Measurements from ENCODE around the gene RBM20. TPM values are rescaled to one million over a fixed set of nuclear protein-coding genes. Genes with fewer than 3 reads are reported as not detected.

RBM20 gene
- total RNA-seq, 3 donors from 2014 or later = 0.48 to 3.1 (median 1.6) TPM

DNA sequence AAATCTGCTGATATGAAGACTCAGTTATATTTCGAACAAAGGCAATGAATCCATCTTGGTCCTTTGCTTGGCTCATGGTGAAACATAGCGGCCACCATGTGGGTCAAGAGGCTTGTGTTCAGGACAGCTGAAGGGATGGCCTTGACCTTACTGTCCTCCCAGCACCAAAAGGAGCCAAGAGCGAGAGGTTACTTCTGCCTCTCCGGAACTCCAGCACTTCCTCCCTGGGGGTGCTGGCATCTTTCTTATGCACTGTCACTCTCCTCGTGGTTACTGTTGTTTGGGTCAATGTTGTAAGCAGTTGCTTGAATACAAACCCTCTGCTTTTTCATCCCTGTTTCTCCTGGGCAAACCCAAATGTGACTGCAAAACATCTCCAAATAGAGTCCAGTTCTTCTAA lies 100.6 kb downstream of the RBM20 start:
- H3K27ac ChIP-seq = peak overlapping the region; percentile 23 to 67
- no peak overlapping the region for H3K4me3 ChIP-seq
- peaks cover 0 to 4% of the 10 kb centered on the region in 2 donors for H3K9me3 ChIP-seq
- TF ChIP-seq POLR2A (IDR thresholded peaks at IDR 0.05) = no peak
- TF ChIP-seq, protein P1, sequence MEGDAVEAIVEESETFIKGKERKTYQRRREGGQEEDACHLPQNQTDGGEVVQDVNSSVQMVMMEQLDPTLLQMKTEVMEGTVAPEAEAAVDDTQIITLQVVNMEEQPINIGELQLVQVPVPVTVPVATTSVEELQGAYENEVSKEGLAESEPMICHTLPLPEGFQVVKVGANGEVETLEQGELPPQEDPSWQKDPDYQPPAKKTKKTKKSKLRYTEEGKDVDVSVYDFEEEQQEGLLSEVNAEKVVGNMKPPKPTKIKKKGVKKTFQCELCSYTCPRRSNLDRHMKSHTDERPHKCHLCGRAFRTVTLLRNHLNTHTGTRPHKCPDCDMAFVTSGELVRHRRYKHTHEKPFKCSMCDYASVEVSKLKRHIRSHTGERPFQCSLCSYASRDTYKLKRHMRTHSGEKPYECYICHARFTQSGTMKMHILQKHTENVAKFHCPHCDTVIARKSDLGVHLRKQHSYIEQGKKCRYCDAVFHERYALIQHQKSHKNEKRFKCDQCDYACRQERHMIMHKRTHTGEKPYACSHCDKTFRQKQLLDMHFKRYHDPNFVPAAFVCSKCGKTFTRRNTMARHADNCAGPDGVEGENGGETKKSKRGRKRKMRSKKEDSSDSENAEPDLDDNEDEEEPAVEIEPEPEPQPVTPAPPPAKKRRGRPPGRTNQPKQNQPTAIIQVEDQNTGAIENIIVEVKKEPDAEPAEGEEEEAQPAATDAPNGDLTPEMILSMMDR (IDR thresholded peaks at IDR 0.05) = no peak
- no peak for TF ChIP-seq POLR2AphosphoS5 (IDR thresholded peaks at IDR 0.05)
- DNase-seq (ENCODE audit: low spot score in 2 of 2) = no peak
- H3K4me1 ChIP-seq = peaks cover 0 to 8% of the 10 kb centered on the region in 2 donors
- no peaks in the 10 kb centered on the region for H3K27me3 ChIP-seq
- no peaks in the 10 kb centered on the region for H3K36me3 ChIP-seq
- intact Hi-C loops (cut with DNase I; ENCODE audit: low total_unique reads) = loop anchor here (10.0 kb wide), 1 partner anchor 130 kb away; the partner anchor contains the start of gene PDCD4

DNA sequence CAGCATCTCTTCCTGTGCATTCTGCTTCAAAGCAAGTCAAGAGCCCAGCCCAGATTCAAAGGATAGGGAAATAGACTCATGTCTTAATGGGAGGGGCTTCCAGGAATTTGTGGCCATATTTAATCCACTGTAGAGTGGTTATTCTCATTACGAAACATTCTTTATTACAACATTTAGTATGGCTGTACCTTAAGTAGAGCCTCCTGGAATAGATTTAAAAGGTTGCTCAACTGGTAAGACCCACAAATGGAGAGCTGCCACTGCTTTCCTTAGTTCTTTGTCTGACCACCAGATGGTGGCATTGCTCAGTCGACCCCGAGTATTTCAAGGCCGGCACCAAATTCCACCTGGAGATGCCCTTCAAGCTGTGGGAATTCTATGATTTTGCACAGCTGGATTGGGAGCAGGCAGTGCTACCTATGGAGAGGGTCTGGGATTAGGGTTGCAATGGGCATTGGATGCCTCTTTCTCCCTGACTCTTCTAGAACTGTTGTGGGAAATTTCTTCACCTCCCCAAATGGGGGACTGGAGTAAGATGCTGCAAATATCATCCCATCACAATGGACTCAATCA lies 102.2 kb downstream of the RBM20 start:
- Histone ChIP-seq H3K4me3 (no peak overlapping the region), H3K4me1 (no peaks in the 10 kb centered on the region), H3K36me3 (no peaks in the 10 kb centered on the region), H3K27ac (peak overlapping the region; percentile 56 to 67), H3K9me3 (peaks cover 0 to 4% of the 10 kb centered on the region in 2 donors), H3K27me3 (no peaks in the 10 kb centered on the region)
- peak; percentile 63 to 76 for DNase-seq (ENCODE audit: low spot score in 2 of 2)
- TF ChIP-seq, protein P1 (IDR thresholded peaks at IDR 0.05) = peak; percentile 88 to 93 (median 91)
- TF ChIP-seq POLR2A (IDR thresholded peaks at IDR 0.05) (no peak), POLR2AphosphoS5 (IDR thresholded peaks at IDR 0.05) (no peak)
- intact Hi-C loops (cut with DNase I; ENCODE audit: low total_unique reads) = loop anchor here (10.0 kb wide), 1 partner anchor 128 kb away; the partner anchor contains the start of gene PDCD4

DNA sequence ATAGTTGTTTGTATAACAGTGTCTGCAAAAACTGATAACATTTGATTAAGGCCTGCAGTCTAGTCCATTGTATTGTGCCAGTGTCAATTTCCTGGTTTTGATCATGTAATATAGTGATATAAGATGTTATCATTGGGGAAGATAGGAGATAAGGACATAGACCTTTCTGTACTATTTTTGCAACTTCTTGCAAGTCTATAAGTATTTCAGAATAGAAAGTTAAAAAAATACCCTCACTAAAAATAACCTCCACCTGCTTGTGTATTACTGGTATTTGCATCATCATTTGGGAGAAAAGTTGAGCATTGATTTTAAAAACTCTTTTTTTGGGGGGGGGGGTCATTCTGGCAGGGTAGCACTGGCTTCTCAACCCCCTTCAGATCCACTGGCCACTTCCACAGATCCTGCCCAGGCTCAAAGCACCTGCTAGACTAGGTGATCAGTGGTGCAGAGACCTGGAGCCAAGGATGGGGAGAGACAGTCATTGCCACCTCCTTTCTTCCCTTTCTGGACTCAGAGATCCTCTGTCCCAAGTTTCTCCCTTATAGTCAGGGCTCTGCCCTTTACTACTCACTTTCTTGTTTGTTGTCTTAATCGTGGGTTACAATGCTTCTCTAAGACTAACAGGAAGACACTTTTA lies 103.0 kb downstream of the RBM20 start:
- Histone ChIP-seq H3K4me3 (no peak overlapping the region), H3K4me1 (no peaks in the 10 kb centered on the region), H3K9me3 (peaks cover 0 to 4% of the 10 kb centered on the region in 2 donors), H3K27ac (peak overlapping the region in 1 of 2 donors; percentile 2), H3K27me3 (no peaks in the 10 kb centered on the region), H3K36me3 (no peaks in the 10 kb centered on the region)
- no peak for DNase-seq (ENCODE audit: low spot score in 2 of 2)
- no peak for TF ChIP-seq POLR2A (IDR thresholded peaks at IDR 0.05)
- TF ChIP-seq, protein P1 (IDR thresholded peaks at IDR 0.05) = no peak
- no peak for TF ChIP-seq POLR2AphosphoS5 (IDR thresholded peaks at IDR 0.05)
- intact Hi-C loops (cut with DNase I; ENCODE audit: low total_unique reads) = loop anchor here (10.0 kb wide), 1 partner anchor 128 kb away; the partner anchor contains the start of gene PDCD4

DNA sequence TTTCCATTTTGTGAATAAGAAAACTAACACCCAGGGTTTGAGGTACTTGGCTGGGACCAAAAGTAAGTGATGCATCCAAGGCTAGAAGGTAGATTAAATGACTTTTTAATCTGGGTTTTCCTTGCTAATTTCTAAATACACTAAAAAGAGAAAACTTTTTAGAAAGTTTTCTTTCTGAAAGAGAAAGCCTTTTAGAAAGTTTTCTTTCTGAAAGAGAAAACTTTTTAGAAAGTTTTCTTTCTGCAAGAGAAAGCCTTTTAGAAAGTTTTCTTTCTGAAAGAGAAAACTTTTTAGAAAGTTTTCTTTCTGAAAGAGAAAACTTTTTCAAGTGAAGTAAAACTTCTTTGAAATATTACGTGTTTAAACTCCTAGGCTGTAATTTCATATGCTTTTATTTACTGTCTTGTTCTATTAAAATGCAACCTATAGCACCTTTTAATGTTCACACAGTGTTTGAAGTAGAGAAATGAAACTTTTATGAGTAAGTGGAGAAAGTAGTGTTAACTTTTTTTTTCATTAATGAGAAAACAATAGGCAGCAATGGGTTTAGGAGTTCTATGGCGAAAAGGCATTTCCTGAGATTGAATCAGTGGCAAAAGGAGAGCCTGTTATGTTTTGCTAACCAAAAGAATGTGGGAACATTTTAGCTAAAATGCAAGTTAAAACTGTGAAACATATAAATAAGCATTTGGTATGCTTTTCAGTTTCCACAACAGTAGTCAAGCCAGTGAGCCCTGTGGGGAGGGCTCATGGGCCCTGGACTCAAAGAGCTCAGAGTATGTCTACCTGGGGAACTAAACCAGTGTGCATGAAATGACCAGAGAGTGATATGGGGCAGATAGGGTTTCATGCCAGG lies 103.7 kb downstream of the RBM20 start:
- DNase-seq (ENCODE audit: low spot score in 2 of 2) = no peak
- Histone ChIP-seq H3K36me3 (no peaks in the 10 kb centered on the region), H3K9me3 (peaks cover 0 to 4% of the 10 kb centered on the region in 2 donors), H3K27ac (peak overlapping the region; percentile 22 to 61), H3K27me3 (no peaks in the 10 kb centered on the region), H3K4me3 (no peak overlapping the region), H3K4me1 (no peaks in the 10 kb centered on the region)
- intact Hi-C loops (cut with DNase I; ENCODE audit: low total_unique reads) = loop anchor here (10.0 kb wide), 1 partner anchor 127 kb away; the partner anchor contains the start of gene PDCD4
- TF ChIP-seq POLR2AphosphoS5 (IDR thresholded peaks at IDR 0.05) (no peak), POLR2A (IDR thresholded peaks at IDR 0.05) (no peak)
- TF ChIP-seq, protein P1 (IDR thresholded peaks at IDR 0.05) = no peak

Data from breast epithelium (tissue), 4 donors.